ENCODE measurements around the gene SERPINI1. TPM values are rescaled to one million over a fixed set of nuclear protein-coding genes. Genes with fewer than 3 reads are reported as not detected.

Gene SERPINI1
- total RNA-seq, 2 donors from 2014 or later = 1.7 to 4.0 TPM

DNA sequence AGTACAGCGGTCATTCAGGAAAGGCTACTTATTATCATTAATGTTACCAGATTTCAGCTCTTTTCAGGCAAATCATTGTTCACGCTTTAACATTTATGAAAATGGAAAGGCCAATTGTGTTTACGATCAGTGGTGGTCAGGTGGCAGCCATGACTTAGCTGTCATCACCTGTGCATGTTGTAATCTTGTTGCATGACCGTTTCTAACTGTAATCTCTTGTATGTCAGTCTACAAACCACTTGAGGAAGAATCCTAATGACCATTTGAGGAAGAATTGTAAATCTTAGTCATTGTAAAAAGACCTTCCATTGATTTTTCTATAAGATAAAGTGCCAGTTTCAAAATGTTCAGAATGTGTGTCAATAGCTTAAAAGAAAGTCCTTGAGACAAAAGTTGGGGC, 100.4 kb downstream of the SERPINI1 start:
- H3K9me3 Mint-ChIP-seq = no peaks in the 10 kb centered on the region
- H3K27ac Mint-ChIP-seq = no peak overlapping the region
- H3K27me3 Mint-ChIP-seq = no peaks in the 10 kb centered on the region
- no peak for ATAC-seq (replicated peaks)
- H3K4me1 Mint-ChIP-seq = no peaks in the 10 kb centered on the region
- no peak overlapping the region for H3K4me3 Mint-ChIP-seq
- no peaks in the 10 kb centered on the region for H3K36me3 Mint-ChIP-seq (ENCODE audit: low read depth)

DNA sequence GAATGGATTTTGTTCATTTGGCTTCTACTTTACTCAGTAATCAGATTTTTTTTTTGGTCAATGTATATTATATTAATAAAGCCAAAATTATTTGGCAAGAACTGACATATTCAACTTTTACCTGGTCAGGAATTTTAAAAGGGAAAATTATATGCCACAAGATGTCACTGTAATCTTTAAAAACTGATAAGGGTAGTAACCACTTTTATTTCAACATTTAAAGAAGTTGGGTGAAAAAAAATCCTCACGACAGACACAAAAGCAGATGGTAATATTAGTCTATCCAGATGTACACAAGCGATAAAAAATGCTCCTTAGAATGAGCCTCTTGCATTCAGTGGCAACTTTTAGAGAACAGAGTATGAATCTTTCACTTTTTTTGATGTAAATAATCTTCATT, 101.9 kb downstream of the SERPINI1 start:
- H3K36me3 Mint-ChIP-seq (ENCODE audit: low read depth) = no peaks in the 10 kb centered on the region
- H3K9me3 Mint-ChIP-seq = no peaks in the 10 kb centered on the region
- no peaks in the 10 kb centered on the region for H3K27me3 Mint-ChIP-seq
- no peak overlapping the region for H3K27ac Mint-ChIP-seq
- no peak for ATAC-seq (replicated peaks)
- no peaks in the 10 kb centered on the region for H3K4me1 Mint-ChIP-seq
- H3K4me3 Mint-ChIP-seq = no peak overlapping the region

DNA sequence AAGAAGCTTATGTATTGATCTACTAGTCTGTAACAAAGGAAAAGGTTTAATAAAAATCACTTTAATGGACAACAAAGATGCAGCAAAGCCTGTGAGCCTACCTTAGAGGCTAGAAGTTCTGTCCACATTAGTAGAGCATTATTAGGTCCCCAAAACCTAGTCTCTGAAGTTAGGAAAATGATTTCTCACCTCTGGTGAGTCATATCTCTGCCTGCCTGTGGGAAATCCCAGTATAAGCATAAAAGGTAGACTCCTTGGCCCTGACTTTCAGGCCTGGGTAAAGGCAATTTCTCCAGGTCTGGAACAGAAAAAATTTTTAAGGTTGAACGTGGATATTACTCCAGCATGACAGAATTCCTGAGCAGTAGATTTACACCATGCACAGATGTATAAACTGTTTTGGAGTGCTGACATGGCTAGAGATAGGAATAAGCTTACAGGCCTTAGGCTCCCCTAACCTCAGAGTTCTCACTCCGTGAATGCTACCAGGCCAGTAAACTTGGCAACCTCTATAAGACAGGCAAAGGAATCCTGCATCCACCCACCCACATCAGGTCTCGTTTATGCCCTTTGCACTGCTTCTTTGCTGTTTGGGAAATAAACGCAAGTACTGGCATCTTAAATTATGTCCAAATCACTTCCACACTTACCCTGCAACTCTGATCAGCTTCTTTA, 104.1 kb downstream of the SERPINI1 start:
- Mint-ChIP-seq H3K27me3 (peaks cover 3% of the 10 kb centered on the region), H3K9me3 (no peaks in the 10 kb centered on the region), H3K4me1 (no peaks in the 10 kb centered on the region), H3K4me3 (no peak overlapping the region), H3K27ac (no peak overlapping the region), H3K36me3 (ENCODE audit: low read depth) (no peaks in the 10 kb centered on the region)
- ATAC-seq (replicated peaks) = no peak

DNA sequence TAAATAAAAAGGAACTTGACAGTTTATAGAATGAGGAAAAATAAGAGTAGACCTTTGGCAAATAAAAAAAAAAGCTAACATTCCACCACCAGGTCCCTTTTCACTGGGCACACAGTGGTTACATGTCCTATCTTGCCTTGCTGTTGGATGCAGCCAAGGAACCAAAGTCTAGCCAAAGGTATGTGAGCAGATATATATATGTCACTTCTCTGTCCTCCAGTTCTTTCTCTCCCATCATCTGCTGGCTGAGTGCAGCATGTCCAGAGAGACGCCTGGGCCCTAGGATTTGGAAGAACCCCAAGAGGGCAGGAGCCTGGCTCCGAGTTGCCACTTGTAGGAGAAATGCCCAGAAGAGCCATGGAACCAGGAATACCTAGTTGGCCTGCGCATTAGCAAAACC, 104.7 kb downstream of the SERPINI1 start:
- Mint-ChIP-seq H3K9me3 (no peaks in the 10 kb centered on the region), H3K36me3 (ENCODE audit: low read depth) (no peaks in the 10 kb centered on the region), H3K27me3 (peaks cover 3% of the 10 kb centered on the region), H3K4me3 (no peak overlapping the region), H3K27ac (no peak overlapping the region), H3K4me1 (no peaks in the 10 kb centered on the region)
- ATAC-seq (replicated peaks) = no peak

DNA sequence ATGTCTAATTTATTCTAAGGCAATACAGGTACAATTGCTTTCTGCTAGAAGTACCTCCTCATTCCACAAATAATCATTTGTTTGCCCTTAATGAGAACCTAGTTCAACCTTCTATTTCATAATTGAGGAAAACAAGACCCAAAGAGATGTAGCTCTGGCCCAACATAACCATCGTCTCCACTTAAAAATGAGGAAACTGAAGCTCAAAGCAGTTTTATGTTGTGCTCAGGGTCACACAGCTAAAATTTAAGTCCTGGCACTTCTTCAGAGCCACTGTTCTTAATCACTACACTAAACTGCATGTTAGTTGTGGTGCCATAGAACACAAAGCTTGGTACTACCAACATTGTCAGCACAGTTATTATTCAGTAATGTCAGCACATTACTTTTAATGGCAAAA, 108.0 kb downstream of the SERPINI1 start:
- Mint-ChIP-seq H3K4me1 (no peaks in the 10 kb centered on the region), H3K4me3 (no peak overlapping the region), H3K36me3 (ENCODE audit: low read depth) (no peaks in the 10 kb centered on the region), H3K27ac (no peak overlapping the region), H3K9me3 (no peaks in the 10 kb centered on the region), H3K27me3 (peaks cover 3% of the 10 kb centered on the region)
- ATAC-seq (replicated peaks) = no peak

DNA sequence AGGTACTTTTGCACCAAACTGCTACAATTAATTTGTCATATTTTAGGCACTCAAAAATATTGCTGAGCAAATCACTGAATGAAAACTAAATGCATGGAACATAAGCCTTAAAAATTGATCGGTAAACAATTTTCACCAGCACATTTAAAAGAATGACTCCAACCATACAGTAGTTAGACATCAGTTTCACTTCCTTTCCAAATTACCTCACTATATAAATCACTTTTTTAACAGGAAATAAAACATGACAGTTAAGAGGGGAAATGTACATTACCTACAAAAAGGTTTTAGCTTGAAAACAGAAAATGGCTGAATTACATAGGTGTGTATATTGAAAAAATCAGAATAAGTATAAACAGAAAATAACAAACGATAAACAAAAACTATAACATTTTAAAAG, 108.4 kb downstream of the SERPINI1 start:
- Mint-ChIP-seq H3K27me3 (peaks cover 3% of the 10 kb centered on the region), H3K4me3 (no peak overlapping the region), H3K4me1 (no peaks in the 10 kb centered on the region), H3K9me3 (no peaks in the 10 kb centered on the region), H3K27ac (no peak overlapping the region), H3K36me3 (ENCODE audit: low read depth) (no peaks in the 10 kb centered on the region)
- no peak for ATAC-seq (replicated peaks)

DNA sequence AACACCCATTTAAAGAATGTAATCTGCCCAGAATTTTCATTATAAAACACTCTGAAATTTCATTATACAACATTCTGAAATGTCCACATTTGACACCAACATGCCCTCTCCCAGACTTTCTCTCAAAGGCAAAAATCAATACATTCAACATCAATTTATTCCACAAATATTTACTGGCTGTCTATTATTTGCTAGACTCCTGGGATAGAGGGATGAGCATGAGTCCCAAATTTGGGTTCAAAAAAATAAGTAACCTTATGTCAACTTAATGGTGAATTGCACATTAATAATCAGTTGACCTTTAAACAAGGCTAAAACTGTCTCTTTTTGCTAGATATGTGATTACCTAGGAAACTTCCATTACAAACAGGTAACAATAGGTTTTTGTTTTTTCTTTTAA, 109.0 kb downstream of the SERPINI1 start:
- no peak overlapping the region for H3K4me3 Mint-ChIP-seq
- H3K36me3 Mint-ChIP-seq (ENCODE audit: low read depth) = no peaks in the 10 kb centered on the region
- no peaks in the 10 kb centered on the region for H3K4me1 Mint-ChIP-seq
- no peak overlapping the region for H3K27ac Mint-ChIP-seq
- no peaks in the 10 kb centered on the region for H3K9me3 Mint-ChIP-seq
- peaks cover 3% of the 10 kb centered on the region for H3K27me3 Mint-ChIP-seq
- no peak for ATAC-seq (replicated peaks)

DNA sequence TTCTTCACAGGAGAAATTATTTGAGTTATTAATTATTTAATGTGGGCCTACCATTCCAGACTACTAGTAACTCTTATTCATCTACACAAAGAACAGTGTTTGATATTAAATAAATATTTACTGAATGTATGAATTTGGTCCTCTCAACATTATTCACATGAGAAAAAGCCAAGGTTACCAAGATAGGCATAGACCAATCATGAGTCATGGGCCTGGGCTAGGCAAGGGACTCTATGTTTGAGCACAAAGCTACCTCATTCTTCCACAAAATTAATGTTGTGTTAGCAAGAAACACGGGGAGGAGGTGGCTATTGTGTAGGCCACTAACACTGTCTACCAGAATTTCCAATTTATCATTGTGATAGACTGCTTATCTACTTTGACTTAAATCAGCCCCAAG, 115.7 kb downstream of the SERPINI1 start:
- H3K36me3 Mint-ChIP-seq (ENCODE audit: low read depth) = no peaks in the 10 kb centered on the region
- no peaks in the 10 kb centered on the region for H3K4me1 Mint-ChIP-seq
- H3K4me3 Mint-ChIP-seq = no peak overlapping the region
- H3K27me3 Mint-ChIP-seq = peaks cover 3% of the 10 kb centered on the region
- H3K9me3 Mint-ChIP-seq = no peaks in the 10 kb centered on the region
- H3K27ac Mint-ChIP-seq = no peak overlapping the region
- no peak for ATAC-seq (replicated peaks)

DNA sequence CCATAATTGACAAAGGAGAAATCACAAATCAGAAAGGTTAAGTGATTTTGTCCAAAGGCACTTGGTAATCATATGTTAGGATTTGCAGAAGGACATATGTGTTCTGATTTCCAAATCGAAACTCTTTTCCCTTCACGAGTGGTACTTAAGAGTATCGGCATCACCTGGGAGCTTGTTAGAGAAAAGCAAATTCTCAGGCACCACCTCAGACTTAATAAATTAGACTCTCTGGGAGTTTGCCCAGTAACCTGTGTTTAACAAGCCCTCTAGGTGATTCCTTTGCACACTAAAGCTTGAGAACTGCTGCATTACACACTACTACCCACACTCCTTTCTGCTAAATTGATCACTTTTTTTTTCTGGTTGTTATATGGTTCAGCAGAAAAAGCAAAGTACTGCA, 116.2 kb downstream of the SERPINI1 start:
- no peak for ATAC-seq (replicated peaks)
- Mint-ChIP-seq H3K9me3 (no peaks in the 10 kb centered on the region), H3K36me3 (ENCODE audit: low read depth) (no peaks in the 10 kb centered on the region), H3K4me3 (no peak overlapping the region), H3K27ac (no peak overlapping the region), H3K27me3 (peaks cover 3% of the 10 kb centered on the region), H3K4me1 (no peaks in the 10 kb centered on the region)

DNA sequence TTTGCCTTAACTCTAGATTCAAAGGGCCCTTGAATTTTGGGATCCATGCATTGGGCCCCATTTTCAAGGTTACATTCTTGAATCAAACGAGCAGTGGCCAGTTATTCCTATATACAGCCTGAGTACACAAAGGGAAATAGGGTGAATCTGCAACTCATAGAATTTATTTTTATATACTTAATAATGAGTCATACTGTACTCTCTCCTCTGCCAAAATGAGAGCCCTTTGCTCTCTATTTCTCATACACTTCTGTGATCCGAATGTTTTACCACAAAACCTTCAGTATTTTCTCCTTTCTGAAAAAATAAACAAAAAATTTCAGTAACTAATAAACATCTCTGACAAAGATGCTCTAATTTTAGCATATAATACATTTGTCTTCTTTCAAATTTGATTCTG, 116.7 kb downstream of the SERPINI1 start:
- peaks cover 3% of the 10 kb centered on the region for H3K27me3 Mint-ChIP-seq
- no peaks in the 10 kb centered on the region for H3K36me3 Mint-ChIP-seq (ENCODE audit: low read depth)
- H3K27ac Mint-ChIP-seq = no peak overlapping the region
- no peak overlapping the region for H3K4me3 Mint-ChIP-seq
- ATAC-seq (replicated peaks) = no peak
- no peaks in the 10 kb centered on the region for H3K4me1 Mint-ChIP-seq
- no peaks in the 10 kb centered on the region for H3K9me3 Mint-ChIP-seq

DNA sequence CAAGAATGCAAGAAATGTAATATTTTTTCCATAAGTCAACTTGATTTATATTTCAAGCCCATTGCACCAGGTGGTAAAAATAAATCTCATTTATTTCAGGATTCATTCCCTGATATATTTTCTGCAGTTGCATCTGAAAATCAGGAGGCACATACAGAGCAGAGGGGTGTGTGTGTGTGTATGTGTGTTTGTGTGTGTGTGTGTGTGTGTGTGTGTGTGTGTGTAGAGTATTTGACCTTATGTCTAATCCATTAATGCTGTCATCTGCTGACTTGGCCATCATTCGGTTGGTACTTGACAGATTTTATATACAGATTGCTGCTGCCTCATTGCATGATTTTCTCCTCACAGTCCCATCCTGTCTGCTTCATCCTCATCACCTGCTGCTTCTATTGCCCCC, 118.5 kb downstream of the SERPINI1 start:
- Mint-ChIP-seq H3K9me3 (no peaks in the 10 kb centered on the region), H3K4me1 (no peaks in the 10 kb centered on the region), H3K27ac (no peak overlapping the region), H3K4me3 (no peak overlapping the region), H3K27me3 (peaks cover 3% of the 10 kb centered on the region), H3K36me3 (ENCODE audit: low read depth) (no peaks in the 10 kb centered on the region)
- ATAC-seq (replicated peaks) = no peak

DNA sequence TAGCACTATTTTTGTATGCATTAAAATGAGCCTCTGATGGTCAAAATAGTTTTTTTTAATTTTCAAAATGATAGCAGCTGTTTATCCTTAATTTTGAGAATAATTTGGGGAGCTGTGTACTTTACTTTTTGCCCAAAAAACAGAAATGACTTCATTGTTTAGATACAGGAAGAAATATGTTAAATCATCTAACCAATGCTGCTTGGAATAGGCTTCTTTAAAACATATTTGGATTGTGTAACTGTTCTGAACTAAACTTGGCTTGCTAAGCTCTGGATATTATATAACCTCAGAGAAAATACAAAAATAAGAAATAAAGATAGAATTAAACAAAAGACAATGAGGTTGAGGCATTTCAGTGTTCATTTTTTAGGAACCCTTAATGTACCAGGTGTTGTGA, 119.3 kb downstream of the SERPINI1 start:
- H3K9me3 Mint-ChIP-seq = no peaks in the 10 kb centered on the region

DNA sequence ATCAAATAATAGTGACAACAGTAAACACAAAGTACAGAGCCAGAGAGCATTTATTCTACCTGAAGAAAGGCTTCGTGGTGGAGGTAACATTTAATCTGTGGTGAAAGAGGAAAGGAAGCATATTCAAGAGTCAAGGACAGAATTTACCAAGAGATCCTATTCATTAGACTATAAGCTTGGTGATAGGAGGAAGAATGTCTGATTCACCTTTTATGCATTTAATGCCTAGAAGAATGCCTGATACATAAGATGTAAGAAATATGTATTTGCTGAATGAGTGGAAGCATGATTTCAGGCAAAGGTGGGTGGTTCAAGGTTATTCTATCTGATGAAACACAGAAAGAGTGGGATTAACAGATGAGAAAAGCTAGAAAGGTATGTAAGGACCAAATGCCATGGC, 119.8 kb downstream of the SERPINI1 start:
- no peaks in the 10 kb centered on the region for H3K9me3 Mint-ChIP-seq
- H3K4me1 Mint-ChIP-seq = no peaks in the 10 kb centered on the region
- H3K27me3 Mint-ChIP-seq = no peaks in the 10 kb centered on the region
- no peak overlapping the region for H3K27ac Mint-ChIP-seq
- no peak overlapping the region for H3K4me3 Mint-ChIP-seq
- H3K36me3 Mint-ChIP-seq (ENCODE audit: low read depth) = no peaks in the 10 kb centered on the region
- ATAC-seq (replicated peaks) = no peak

More for the DNA sequence above, 119.3 kb downstream of the SERPINI1 start:
- Mint-ChIP-seq H3K4me3 (no peak overlapping the region), H3K27ac (no peak overlapping the region), H3K27me3 (peaks cover 3% of the 10 kb centered on the region), H3K36me3 (ENCODE audit: low read depth) (no peaks in the 10 kb centered on the region), H3K4me1 (no peaks in the 10 kb centered on the region)
- ATAC-seq (replicated peaks) = no peak

DNA sequence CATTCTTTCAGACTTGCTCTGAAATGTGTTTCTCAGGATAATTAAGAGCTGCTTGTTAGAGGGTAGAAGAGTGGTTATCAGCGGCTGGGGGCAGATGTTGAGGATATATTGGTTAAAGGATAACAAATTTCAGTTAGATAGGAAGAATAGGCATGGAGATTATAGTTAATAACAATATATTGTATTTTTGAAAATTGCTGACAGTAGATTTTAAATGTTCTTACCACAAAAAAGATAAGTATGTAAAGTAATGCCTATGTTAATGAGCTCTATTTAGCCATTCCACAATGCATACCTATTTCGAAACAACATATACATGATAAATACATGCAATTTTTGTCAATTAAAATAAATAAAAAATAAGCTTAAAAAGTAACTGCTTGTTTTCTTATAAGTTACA, 123.3 kb downstream of the SERPINI1 start:
- H3K4me1 Mint-ChIP-seq = no peaks in the 10 kb centered on the region
- H3K4me3 Mint-ChIP-seq = no peak overlapping the region
- H3K27ac Mint-ChIP-seq = no peak overlapping the region

DNA sequence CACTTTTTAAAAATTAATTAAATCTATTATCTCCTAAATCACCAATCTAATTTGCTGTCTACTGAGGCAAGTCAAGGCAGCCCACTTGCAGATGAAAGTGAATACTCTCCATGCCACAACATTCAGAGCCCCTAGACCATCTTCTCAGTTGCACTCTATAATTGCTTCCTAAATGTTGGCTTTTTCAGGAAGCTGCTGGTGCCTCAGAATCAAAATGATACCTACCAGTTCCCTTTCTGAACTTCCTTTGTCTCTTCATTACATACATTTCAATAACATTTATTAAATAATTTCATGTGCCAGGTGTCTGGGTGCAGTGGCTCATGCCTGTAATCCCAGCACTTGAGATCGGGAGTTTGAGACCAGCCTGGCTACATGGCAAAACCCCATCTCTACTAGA, 124.1 kb downstream of the SERPINI1 start:
- Mint-ChIP-seq H3K27me3 (no peaks in the 10 kb centered on the region), H3K27ac (no peak overlapping the region), H3K36me3 (ENCODE audit: low read depth) (no peaks in the 10 kb centered on the region)

More for the DNA sequence above, 123.3 kb downstream of the SERPINI1 start:
- no peak for ATAC-seq (replicated peaks)
- H3K9me3 Mint-ChIP-seq = no peaks in the 10 kb centered on the region
- H3K36me3 Mint-ChIP-seq (ENCODE audit: low read depth) = no peaks in the 10 kb centered on the region
- no peaks in the 10 kb centered on the region for H3K27me3 Mint-ChIP-seq

DNA sequence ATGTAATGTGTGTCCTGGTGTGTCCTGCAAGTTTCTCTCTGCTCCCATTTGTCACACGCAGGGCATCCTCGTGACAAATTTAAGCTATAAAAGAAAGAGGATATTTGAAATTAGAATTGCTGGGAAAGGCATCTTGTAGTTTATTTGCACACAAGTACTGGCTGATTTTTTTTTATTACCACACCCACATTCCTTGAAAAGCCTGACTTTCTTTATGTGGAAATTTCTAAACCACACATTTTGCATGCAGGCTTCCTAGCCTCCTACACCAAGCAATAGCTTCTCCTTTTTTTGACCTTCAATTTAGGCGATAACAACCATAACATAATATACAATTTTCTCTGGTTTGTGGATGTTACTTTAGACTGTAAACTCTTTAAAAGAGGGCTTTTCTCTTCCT, 126.1 kb downstream of the SERPINI1 start:
- no peaks in the 10 kb centered on the region for H3K36me3 Mint-ChIP-seq (ENCODE audit: low read depth)
- no peaks in the 10 kb centered on the region for H3K9me3 Mint-ChIP-seq
- H3K27me3 Mint-ChIP-seq = no peaks in the 10 kb centered on the region
- H3K4me1 Mint-ChIP-seq = no peaks in the 10 kb centered on the region
- no peak for ATAC-seq (replicated peaks)
- H3K27ac Mint-ChIP-seq = no peak overlapping the region
- no peak overlapping the region for H3K4me3 Mint-ChIP-seq

More for the DNA sequence above, 124.1 kb downstream of the SERPINI1 start:
- Mint-ChIP-seq H3K9me3 (no peaks in the 10 kb centered on the region), H3K4me1 (no peaks in the 10 kb centered on the region), H3K4me3 (no peak overlapping the region)
- no peak for ATAC-seq (replicated peaks)

Data from activated T-helper 17 cell treated with anti-CD3 and anti-CD28 coated beads, Interleukin-2, amount 50 U/mL, for 72 hours (primary cell).